Right atrium auricular region (tissue), 2 donors: ENCODE results near the gene AGAP1. TPM values are rescaled to one million over a fixed set of nuclear protein-coding genes. Genes with fewer than 3 reads are reported as not detected.

ENCODE experiments used
- DNase-seq: peaks from one replicate; pipeline ENCODE4 v3.0.0-alpha.2; 2019; ENCODE audit warnings: low spot score
- H3K27ac ChIP-seq, 2 donors: fragments of 200-600 bp; sonication (generic); 1 replicate in 1 of 2; 2 replicates in 1 of 2; pipeline ENCODE4 v1.5.1; 2016 to 2019
- H3K27me3 ChIP-seq, 2 donors: fragments of 200-600 bp; sonication (generic); one replicate each; pipeline versions ENCODE4 v1.5.1 to v1.6.0; 2017 to 2019
- H3K36me3 ChIP-seq: fragments of 200-600 bp; sonication (generic); one replicate; pipeline ENCODE4 v1.5.1; 2016
- H3K4me1 ChIP-seq, 2 donors: fragments of 200-600 bp; sonication (generic); one replicate each; pipeline versions ENCODE4 v1.5.1 to v1.6.0; 2017 to 2019
- H3K4me3 ChIP-seq, 2 donors: fragments of 200-600 bp; sonication (generic); 1 replicate in 1 of 2; 2 replicates in 1 of 2; pipeline ENCODE4 v1.5.1; 2017 to 2019; ENCODE audit warnings: mild to moderate bottlenecking in 1 of 2, moderate library complexity in 1 of 2
- H3K9me3 ChIP-seq, 2 donors: fragments of 200-600 bp; sonication (generic); one replicate each; pipeline ENCODE4 v1.5.1; 2019
- CTCF ChIP-seq, 2 donors: fragments of 200-600 bp; sonication (generic); IDR thresholded peaks; one replicate each; pipeline ENCODE4 v1.5.1; 2019; ENCODE audit warnings: antibody characterized with exemption in 2 of 2
- total RNA-seq, 2 donors: library from RNA; depleted of rRNA; stranded (reverse); fragments of >200 nt; gene quantifications; one replicate each; pipeline ENCODE4 v1.1.0, GENCODE V29; 2016

Gene AGAP1
- total RNA-seq, 2 donors from 2014 or later, result 11.6 to 17.2 TPM

- Histone ChIP-seq H3K4me3 (no peak overlapping the region), H3K4me1 (peaks cover 0 to 42% of the 10 kb centered on the region in 2 donors), H3K27ac (peak overlapping the region; percentile 46 to 64), H3K27me3 (no peaks in the 10 kb centered on the region), H3K9me3 (no peaks in the 10 kb centered on the region), H3K36me3 (no peaks in the 10 kb centered on the region)
- no peak for TF ChIP-seq CTCF (IDR thresholded peaks at IDR 0.05)
- DNase-seq, result peak; percentile 93
Observed at GRCh38 chr2:235614900-235615712, 121.3 kb downstream of the AGAP1 start.

GRCh38 chr2:235616885-235617284, 123.0 kb downstream of the AGAP1 start:
- Histone ChIP-seq H3K9me3 (no peaks in the 10 kb centered on the region), H3K4me1 (peaks cover 0 to 42% of the 10 kb centered on the region in 2 donors), H3K27ac (peak overlapping the region; percentile 40 to 64), H3K27me3 (no peaks in the 10 kb centered on the region), H3K4me3 (no peak overlapping the region), H3K36me3 (no peaks in the 10 kb centered on the region)
- no peak for DNase-seq
- TF ChIP-seq CTCF (IDR thresholded peaks at IDR 0.05), result no peak

DNA sequence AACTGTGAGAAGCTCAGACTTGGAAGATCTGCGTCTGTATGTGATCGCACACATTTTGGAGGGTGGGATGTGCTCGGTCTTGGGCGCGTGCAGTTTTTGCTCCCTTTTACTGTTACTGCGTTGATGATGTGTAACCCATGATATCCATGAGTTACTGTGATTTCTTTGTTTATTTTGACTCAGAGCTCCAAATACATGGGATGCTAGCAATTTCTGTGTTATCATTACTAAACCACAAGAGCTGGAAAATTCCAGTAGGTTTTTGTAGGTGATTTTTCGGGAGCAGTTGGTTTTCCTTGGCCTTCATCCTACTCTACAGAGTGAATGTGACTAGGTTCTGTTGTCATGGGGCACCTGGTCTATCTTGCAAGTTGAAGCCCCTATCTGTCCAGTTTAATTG, 124.2 kb downstream of the AGAP1 start:
- no peak for TF ChIP-seq CTCF (IDR thresholded peaks at IDR 0.05)
- DNase-seq, result no peak
- H3K9me3 ChIP-seq, result no peaks in the 10 kb centered on the region
- peak overlapping the region; percentile 2 to 64 for H3K27ac ChIP-seq
- H3K4me1 ChIP-seq, result peaks cover 0 to 42% of the 10 kb centered on the region in 2 donors
- H3K4me3 ChIP-seq, result no peak overlapping the region
- H3K27me3 ChIP-seq, result no peaks in the 10 kb centered on the region
- no peaks in the 10 kb centered on the region for H3K36me3 ChIP-seq

DNA sequence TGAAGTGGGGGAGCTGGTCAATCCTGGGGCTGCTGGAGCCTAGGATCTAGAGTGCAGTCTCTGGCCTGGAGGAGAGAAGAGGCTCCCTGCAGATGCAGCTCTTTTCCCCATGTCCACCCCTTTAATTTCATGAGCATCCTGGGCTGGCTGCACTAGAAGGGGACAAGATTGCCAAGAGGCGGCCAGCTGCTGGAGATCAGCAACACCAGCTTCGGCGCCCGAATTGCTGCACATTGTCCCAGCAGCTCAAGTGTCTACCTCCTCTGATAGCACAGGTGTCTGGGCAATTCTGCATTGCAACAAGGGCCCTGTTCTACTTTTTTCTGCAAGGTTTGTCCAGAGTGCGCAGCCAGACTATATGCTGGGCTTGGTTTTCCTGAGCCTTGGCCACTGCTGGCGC, 125.7 kb downstream of the AGAP1 start:
- peaks cover 0 to 35% of the 10 kb centered on the region in 2 donors for H3K4me1 ChIP-seq
- no peak overlapping the region for H3K27ac ChIP-seq
- H3K9me3 ChIP-seq, result no peaks in the 10 kb centered on the region
- no peak for DNase-seq
- no peak overlapping the region for H3K4me3 ChIP-seq
- H3K36me3 ChIP-seq, result no peaks in the 10 kb centered on the region
- H3K27me3 ChIP-seq, result no peaks in the 10 kb centered on the region
- no peak for TF ChIP-seq CTCF (IDR thresholded peaks at IDR 0.05)

- H3K36me3 ChIP-seq, result no peaks in the 10 kb centered on the region
- H3K4me3 ChIP-seq, result no peak overlapping the region
- TF ChIP-seq CTCF (IDR thresholded peaks at IDR 0.05), result no peak
- DNase-seq, result no peak
- no peak overlapping the region for H3K27ac ChIP-seq
- no peaks in the 10 kb centered on the region for H3K27me3 ChIP-seq
- H3K4me1 ChIP-seq, result peaks cover 0 to 13% of the 10 kb centered on the region in 2 donors
- no peaks in the 10 kb centered on the region for H3K9me3 ChIP-seq
Observed at GRCh38 chr2:235621736-235622135, 127.9 kb downstream of the AGAP1 start.
